ENCODE data around the gene KCNK1.

Gene KCNK1

DNA sequence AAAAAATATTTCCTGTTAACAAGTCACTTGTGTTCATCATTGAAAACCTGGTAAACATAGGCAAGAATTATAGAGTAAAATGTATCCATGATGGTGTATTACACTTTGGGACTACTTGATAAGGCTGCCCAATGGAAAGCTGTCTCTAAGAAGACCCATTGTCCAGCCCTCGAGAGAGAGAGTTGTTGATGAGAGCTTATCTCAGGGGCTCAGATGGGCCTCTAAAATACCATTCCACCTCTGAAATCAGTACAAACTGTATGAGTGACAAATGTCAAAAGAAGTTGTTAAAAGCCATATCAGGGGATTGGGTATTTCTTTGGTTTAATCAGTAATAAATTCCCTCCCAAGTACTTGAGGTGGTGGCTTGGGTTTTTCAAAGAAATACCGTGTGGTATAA is 96.1 kb downstream of the KCNK1 start:
- Mint-ChIP-seq H3K4me1 (no peaks in the 10 kb centered on the region), H3K4me3 (no peak overlapping the region), H3K27ac (ENCODE audit: low read depth) (no peak overlapping the region), H3K27me3 (peaks cover 20% of the 10 kb centered on the region), H3K36me3 (ENCODE audit: insufficient read depth) (peaks cover 2% of the 10 kb centered on the region), H3K9me3 (no peaks in the 10 kb centered on the region)
- DNase-seq (ENCODE audit: low spot score in 2 of 2): no peak
- ATAC-seq (replicated peaks; ENCODE audit: extremely low read depth, poor library complexity, severe bottlenecking): no peak

DNA sequence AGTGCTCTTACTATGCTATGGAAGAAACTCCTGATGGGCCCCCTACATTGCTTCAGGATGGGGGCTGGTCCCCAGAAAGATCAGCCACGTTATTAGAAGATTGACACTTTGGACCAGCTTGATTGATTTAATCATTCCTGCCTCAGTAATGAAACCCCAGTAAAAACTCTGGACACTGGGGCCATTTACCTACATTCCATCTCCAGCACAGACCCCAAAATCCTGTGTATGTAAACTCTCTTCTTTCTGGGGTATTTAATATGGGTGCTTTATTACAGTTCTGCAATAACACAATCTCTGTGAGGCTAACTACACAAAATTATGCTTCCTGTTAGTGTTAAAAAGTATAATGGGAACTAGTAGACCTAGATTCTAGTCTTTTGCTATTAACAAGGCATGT is 96.6 kb downstream of the KCNK1 start:
- peaks cover 2% of the 10 kb centered on the region for H3K36me3 Mint-ChIP-seq (ENCODE audit: insufficient read depth)
- H3K27me3 Mint-ChIP-seq: peaks cover 20% of the 10 kb centered on the region
- H3K9me3 Mint-ChIP-seq: no peaks in the 10 kb centered on the region
- H3K4me3 Mint-ChIP-seq: no peak overlapping the region
- no peak for ATAC-seq (replicated peaks; ENCODE audit: extremely low read depth, poor library complexity, severe bottlenecking)
- no peak for DNase-seq (ENCODE audit: low spot score in 2 of 2)
- H3K4me1 Mint-ChIP-seq: no peaks in the 10 kb centered on the region
- H3K27ac Mint-ChIP-seq (ENCODE audit: low read depth): no peak overlapping the region

DNA sequence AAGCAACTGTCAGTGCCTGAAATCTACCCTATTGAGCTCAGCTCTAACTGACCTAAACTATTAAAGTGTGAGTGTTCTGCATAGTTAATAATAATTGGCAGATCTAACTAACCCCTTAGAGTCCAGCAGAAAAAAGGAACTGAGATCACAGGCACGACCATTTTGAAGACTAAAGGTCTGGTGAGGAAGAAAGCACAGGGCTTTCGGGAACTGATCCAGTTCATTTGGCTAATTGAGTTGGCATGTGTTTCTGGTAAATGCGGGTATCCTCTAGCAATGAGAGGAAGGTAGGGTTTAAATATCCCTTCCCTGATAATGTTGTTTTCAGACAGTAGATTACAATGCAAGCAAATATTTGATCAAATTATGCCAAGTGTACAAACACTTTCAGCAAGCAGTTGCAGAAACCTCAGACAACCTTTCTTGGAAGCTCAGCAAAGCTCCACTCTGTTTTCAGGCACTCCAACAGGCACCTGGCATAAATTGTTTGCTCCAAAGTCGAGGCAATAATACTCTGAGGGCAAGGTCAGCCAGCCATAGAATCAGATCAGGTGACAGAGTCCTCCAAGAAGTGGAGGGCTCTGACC is 100.8 kb downstream of the KCNK1 start:
- H3K4me3 Mint-ChIP-seq: no peak overlapping the region
- no peak overlapping the region for H3K27ac Mint-ChIP-seq (ENCODE audit: low read depth)
- no peaks in the 10 kb centered on the region for H3K9me3 Mint-ChIP-seq
- no peak for DNase-seq (ENCODE audit: low spot score in 2 of 2)
- H3K27me3 Mint-ChIP-seq: peaks cover 19% of the 10 kb centered on the region
- ATAC-seq (replicated peaks; ENCODE audit: extremely low read depth, poor library complexity, severe bottlenecking): no peak
- no peaks in the 10 kb centered on the region for H3K4me1 Mint-ChIP-seq
- peaks cover 2% of the 10 kb centered on the region for H3K36me3 Mint-ChIP-seq (ENCODE audit: insufficient read depth)

DNA sequence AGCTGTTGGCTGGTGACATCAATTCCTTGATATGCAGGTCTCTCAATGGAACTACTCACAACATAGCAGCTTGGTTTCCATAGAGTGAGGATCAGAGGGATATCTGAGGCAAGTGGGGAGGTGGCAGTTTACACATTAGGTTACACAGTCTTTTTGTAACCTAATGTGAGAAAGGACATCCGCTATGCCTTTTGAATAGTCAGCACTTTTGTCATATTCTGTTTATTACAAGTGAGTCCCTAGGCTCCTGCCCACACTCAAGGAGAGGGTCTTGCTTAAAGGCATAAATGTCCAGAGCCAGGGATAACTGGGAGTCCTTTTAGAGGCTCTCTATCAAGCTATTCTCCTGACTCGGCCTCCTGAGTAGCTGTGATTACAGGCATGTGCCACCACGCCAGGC is 104.2 kb downstream of the KCNK1 start:
- no peaks in the 10 kb centered on the region for H3K4me1 Mint-ChIP-seq

DNA sequence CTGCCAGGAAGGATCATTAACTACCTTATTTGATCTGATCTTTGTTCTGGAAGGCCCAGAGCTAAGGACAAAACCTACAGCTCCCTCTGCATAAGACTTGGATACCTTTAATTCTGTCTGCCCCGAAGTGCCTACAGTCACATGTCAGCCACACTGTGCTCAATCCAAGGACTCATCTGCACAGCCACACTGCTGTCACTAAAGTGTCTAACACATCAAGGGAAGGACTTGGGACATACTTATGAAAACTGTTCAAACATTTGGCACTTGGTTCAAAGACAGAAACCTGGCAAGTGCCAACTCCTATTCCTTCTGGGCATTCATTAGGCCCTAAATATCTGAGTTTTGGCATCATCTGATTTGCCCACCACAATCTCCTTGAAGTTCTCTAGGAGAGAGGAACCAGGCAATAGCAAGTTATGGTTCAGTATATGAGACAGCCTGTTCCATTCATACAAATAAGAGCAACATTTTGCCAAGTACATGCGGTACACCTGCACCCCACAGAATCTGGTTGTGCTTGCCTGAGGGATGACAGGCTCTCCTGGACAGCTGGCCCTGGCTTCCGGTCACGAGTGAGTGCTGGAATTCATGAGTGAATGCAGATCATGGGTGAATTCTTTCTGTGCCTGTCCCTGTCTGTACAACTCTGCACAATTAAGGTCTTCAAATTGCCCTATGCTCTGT is 105.9 kb downstream of the KCNK1 start:
- H3K36me3 Mint-ChIP-seq (ENCODE audit: insufficient read depth): no peaks in the 10 kb centered on the region
- H3K27me3 Mint-ChIP-seq: peaks cover 22% of the 10 kb centered on the region
- ATAC-seq (replicated peaks; ENCODE audit: extremely low read depth, poor library complexity, severe bottlenecking): no peak
- H3K4me3 Mint-ChIP-seq: no peak overlapping the region
- DNase-seq (ENCODE audit: low spot score in 2 of 2): no peak
- H3K9me3 Mint-ChIP-seq: no peaks in the 10 kb centered on the region
- no peaks in the 10 kb centered on the region for H3K4me1 Mint-ChIP-seq
- H3K27ac Mint-ChIP-seq (ENCODE audit: low read depth): no peak overlapping the region

More for the DNA sequence above, 104.2 kb downstream of the KCNK1 start:
- DNase-seq (ENCODE audit: low spot score in 2 of 2) (no peak), ATAC-seq (replicated peaks; ENCODE audit: extremely low read depth, poor library complexity, severe bottlenecking) (no peak)
- Mint-ChIP-seq H3K4me3 (no peak overlapping the region), H3K27ac (ENCODE audit: low read depth) (no peak overlapping the region), H3K36me3 (ENCODE audit: insufficient read depth) (peaks cover 2% of the 10 kb centered on the region), H3K9me3 (no peaks in the 10 kb centered on the region), H3K27me3 (peaks cover 29% of the 10 kb centered on the region)

DNA sequence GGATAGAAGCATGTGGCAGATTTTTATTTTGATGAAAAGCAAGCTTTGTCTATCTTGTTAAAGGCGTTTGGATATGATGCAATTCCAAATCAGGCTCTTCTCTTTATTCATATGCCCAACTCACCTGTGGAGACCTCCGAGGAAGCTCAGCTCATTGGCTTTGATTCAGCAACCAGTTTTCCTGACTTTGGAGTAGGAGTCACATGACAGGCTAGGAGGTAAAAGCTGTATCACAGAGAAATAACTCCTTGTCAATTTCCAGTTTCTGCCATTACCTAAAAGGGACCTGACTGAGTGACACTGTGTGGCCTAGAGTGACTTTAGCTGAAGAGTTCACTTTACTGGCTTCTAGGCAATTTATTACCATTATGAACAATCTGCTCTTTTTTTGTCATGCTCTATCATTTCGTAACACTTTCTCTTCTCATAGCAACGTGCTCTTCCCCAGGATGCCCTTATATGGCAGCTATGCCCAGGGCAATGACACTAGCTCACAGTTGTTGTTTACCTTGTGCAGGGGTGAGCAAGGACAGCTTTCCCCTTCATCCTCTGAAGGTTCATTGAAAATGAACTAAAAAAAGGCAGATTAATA is 107.2 kb downstream of the KCNK1 start:
- Mint-ChIP-seq H3K27me3 (peaks cover 19% of the 10 kb centered on the region), H3K27ac (ENCODE audit: low read depth) (no peak overlapping the region), H3K9me3 (no peaks in the 10 kb centered on the region), H3K4me3 (no peak overlapping the region), H3K4me1 (no peaks in the 10 kb centered on the region), H3K36me3 (ENCODE audit: insufficient read depth) (no peaks in the 10 kb centered on the region)
- ATAC-seq (replicated peaks; ENCODE audit: extremely low read depth, poor library complexity, severe bottlenecking) (no peak), DNase-seq (ENCODE audit: low spot score in 2 of 2) (no peak)
